Measurements from ENCODE around the gene HERC2. TPM values are rescaled to one million over a fixed set of nuclear protein-coding genes. Genes with fewer than 3 reads are reported as not detected.

HERC2 gene
- polyA plus RNA-seq, 1 of the 3 experiments (the other 2 are of a cell fraction) = 22.3 TPM

DNA sequence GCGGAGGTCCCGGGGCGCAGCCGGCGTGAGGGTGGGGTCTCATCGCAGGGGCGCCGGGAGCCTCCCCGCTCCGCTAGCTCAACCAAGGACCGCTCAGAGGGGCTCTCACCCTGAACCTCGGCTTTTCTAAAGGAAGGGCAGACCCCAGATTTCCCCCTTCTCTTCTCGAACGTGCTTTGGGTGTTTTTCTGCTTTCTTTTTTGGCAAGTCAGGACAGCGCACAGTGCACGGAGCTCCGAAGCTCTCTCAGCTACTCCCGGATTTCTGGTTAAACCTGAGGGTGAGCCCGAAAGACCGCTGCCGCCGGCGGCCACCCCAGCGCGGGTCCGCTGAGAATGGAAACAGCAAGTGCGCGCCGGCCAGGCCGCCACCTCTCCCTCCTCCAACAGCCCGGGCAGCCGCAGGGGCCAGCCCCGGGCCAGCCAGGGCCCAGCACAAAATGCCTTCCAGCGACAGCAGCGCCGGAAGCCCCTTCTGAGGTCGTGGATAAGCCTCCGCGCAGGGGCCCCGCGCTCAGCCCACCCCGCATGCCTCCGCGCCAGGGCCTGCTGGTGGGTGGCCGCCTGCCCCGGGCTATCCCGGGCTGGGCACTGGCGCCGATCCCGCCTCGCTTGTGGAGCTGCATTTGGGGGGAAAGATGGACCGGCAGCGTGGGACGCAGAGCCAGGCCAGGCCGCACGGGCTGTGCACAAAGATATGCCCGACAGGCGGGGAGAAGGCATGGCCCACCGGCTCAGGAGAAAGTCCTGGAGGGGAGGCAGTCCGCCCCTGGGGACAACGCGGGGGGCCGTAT is 214.7 kb downstream of the HERC2 start:
- H3K79me2 ChIP-seq (ENCODE audit: insufficient read depth) = no peaks in the 10 kb centered on the region
- no peaks in the 10 kb centered on the region for H3K9me2 ChIP-seq
- ChIA-PET POLR2A (no interaction called here), CTCF (interaction anchor here (0.6 to 2.5 kb wide), 3 partner anchors 11 to 19 kb away, joined by 3 to 12 read pairs (median 12); no protein-coding TSS in a partner anchor)
- H2AFZ ChIP-seq (ENCODE audit: low read depth) = no peak overlapping the region
- DNase-seq = no peak
- H3K36me3 ChIP-seq (replicated peaks in 1 of 2; ENCODE audit: control insufficient read depth in 1 of 2, insufficient read depth in 2 of 2, low read length in 1 of 2) = peaks cover 8 to 16% of the 10 kb centered on the region in 2 experiments
- no peak for TF ChIP-seq CTCF (IDR thresholded peaks at IDR 0.05)
- no peak for TF ChIP-seq NRF1 (IDR thresholded peaks at IDR 0.05; ENCODE audit: low read depth, low read length)
- TF ChIP-seq EZH2phosphoT487 (IDR thresholded peaks at IDR 0.05; ENCODE audit: borderline replicate concordance, low read depth) = no peak
- TF ChIP-seq CHD2 (IDR thresholded peaks at IDR 0.05; ENCODE audit: low read length, partially characterized antibody) = no peak
- TF ChIP-seq SIN3A (IDR thresholded peaks at IDR 0.05; ENCODE audit: borderline replicate concordance, low read depth, low read length) = no peak
- TF ChIP-seq, protein P1, sequence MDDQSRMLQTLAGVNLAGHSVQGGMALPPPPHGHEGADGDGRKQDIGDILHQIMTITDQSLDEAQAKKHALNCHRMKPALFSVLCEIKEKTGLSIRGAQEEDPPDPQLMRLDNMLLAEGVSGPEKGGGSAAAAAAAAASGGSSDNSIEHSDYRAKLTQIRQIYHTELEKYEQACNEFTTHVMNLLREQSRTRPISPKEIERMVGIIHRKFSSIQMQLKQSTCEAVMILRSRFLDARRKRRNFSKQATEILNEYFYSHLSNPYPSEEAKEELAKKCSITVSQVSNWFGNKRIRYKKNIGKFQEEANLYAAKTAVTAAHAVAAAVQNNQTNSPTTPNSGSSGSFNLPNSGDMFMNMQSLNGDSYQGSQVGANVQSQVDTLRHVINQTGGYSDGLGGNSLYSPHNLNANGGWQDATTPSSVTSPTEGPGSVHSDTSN (IDR thresholded peaks at IDR 0.05) = no peak
- TF ChIP-seq RXRA (IDR thresholded peaks at IDR 0.05; ENCODE audit: borderline replicate concordance, low read depth) = no peak
- TF ChIP-seq TCF12 (IDR thresholded peaks at IDR 0.05) = no peak
- no peak for TF ChIP-seq EP300 (IDR thresholded peaks at IDR 0.05; ENCODE audit: borderline replicate concordance in 1 of 2, low read depth in 1 of 2, low read length in 1 of 2)
- no peak for TF ChIP-seq GABPA (IDR thresholded peaks at IDR 0.05; ENCODE audit: low read depth)
- no peak for TF ChIP-seq YY1 (IDR thresholded peaks at IDR 0.05; ENCODE audit: low read depth)
- TF ChIP-seq, protein P2, sequence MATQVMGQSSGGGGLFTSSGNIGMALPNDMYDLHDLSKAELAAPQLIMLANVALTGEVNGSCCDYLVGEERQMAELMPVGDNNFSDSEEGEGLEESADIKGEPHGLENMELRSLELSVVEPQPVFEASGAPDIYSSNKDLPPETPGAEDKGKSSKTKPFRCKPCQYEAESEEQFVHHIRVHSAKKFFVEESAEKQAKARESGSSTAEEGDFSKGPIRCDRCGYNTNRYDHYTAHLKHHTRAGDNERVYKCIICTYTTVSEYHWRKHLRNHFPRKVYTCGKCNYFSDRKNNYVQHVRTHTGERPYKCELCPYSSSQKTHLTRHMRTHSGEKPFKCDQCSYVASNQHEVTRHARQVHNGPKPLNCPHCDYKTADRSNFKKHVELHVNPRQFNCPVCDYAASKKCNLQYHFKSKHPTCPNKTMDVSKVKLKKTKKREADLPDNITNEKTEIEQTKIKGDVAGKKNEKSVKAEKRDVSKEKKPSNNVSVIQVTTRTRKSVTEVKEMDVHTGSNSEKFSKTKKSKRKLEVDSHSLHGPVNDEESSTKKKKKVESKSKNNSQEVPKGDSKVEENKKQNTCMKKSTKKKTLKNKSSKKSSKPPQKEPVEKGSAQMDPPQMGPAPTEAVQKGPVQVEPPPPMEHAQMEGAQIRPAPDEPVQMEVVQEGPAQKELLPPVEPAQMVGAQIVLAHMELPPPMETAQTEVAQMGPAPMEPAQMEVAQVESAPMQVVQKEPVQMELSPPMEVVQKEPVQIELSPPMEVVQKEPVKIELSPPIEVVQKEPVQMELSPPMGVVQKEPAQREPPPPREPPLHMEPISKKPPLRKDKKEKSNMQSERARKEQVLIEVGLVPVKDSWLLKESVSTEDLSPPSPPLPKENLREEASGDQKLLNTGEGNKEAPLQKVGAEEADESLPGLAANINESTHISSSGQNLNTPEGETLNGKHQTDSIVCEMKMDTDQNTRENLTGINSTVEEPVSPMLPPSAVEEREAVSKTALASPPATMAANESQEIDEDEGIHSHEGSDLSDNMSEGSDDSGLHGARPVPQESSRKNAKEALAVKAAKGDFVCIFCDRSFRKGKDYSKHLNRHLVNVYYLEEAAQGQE (IDR thresholded peaks at IDR 0.05; ENCODE audit: low read depth, low read length) = no peak
- TF ChIP-seq, protein P3, sequence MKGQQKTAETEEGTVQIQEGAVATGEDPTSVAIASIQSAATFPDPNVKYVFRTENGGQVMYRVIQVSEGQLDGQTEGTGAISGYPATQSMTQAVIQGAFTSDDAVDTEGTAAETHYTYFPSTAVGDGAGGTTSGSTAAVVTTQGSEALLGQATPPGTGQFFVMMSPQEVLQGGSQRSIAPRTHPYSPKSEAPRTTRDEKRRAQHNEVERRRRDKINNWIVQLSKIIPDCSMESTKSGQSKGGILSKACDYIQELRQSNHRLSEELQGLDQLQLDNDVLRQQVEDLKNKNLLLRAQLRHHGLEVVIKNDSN (IDR thresholded peaks at IDR 0.05; ENCODE audit: borderline replicate concordance, low read depth) = no peak
- no peaks in the 10 kb centered on the region for H3K9me3 ChIP-seq
- H3K27ac ChIP-seq (ENCODE audit: low read depth in 2 of 2, low read length in 1 of 2) = no peak overlapping the region
- WGBS (ENCODE audit: low lambda C conversion rate) = 87% methylated on average over 13 of the region's 63 CpGs
- H3K4me3 ChIP-seq (ENCODE audit: low read depth in 2 of 2, low read length in 1 of 2) = no peak overlapping the region
- H4K20me1 ChIP-seq (ENCODE audit: insufficient read depth) = no peaks in the 10 kb centered on the region
- no peaks in the 10 kb centered on the region; a peak in 1 of 4 replicates for H3K4me1 ChIP-seq (ENCODE audit: control insufficient read depth in 1 of 2, insufficient read depth in 2 of 2, low read depth in 1 of 2, low read length in 1 of 2)
- H3K27me3 ChIP-seq (ENCODE audit: insufficient read depth) = no peaks in the 10 kb centered on the region
- H3F3A ChIP-seq (replicated peaks; ENCODE audit: insufficient read depth) = peaks cover 4% of the 10 kb centered on the region
- H3K9ac ChIP-seq = no peak overlapping the region
- H3K4me2 ChIP-seq = no peak overlapping the region

Data from SK-N-SH (cell line).